ENCODE measurements around the gene LRRC43.

- TF ChIP-seq CTCF (IDR thresholded peaks at IDR 0.05 in 8 of 11, conservative IDR thresholded peaks at IDR 0.05 in 3 of 11): no peak
- peak in 1 of 3 donors; percentile 72 for TF ChIP-seq POLR2AphosphoS5 (IDR thresholded peaks at IDR 0.05)
- TF ChIP-seq POLR2A (IDR thresholded peaks at IDR 0.05): no peak
Observed at GRCh38 chr12:122138181-122138580, 44.7 kb upstream of the LRRC43 start.
